Fibroblast of pulmonary artery (primary cell): Measurements from ENCODE around the gene CATSPERE.
"Not testable (repeated sequence)": the region's sequence is repeated elsewhere in the genome, so short reads cannot be mapped to it uniquely, and the experiment has no call there.

Experiments
- DNase-seq: peaks from one replicate; pipeline ENCODE4 v3.0.0-alpha.2; 2010; ENCODE audit warnings: low read depth
- H3K4me3 ChIP-seq: replicated peaks from 2 replicates; pipeline ENCODE4 v1.5.1; 2011; ENCODE audit warnings: low read depth, mild to moderate bottlenecking, control low read depth, low read length, moderate library complexity
- CTCF ChIP-seq: IDR thresholded peaks from 2 replicates; pipeline ENCODE4 v1.5.1; 2011; ENCODE audit warnings: mild to moderate bottlenecking, control low read depth, low read length, inconsistent platforms; ENCODE audit errors: missing control alignments

Gene CATSPERE

DNA sequence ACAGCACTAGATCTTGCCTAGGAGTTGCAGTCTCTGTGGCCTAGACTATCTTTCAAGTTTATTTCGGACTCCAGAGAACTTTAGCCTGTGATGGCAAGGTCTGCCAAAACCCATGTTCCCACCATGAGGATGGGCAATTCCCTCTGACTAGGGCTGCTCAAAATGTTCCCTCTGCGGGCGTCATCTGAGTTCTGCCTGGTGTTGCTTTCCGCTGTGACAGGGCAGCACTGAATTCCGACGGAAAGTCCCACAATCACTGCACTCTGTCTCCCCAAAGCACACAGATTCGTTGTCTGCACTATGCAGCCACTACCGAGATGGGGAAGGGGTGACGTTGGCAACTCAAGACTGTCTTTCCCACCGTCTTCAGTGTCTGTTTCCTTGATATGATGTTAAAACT, 75.2 kb downstream of the CATSPERE start:
- no peak overlapping the region for H3K4me3 ChIP-seq
- no peak for TF ChIP-seq CTCF
- DNase-seq, result no peak

- peak; percentile 25 for DNase-seq
- no peak overlapping the region for H3K4me3 ChIP-seq
- no peak for TF ChIP-seq CTCF
Observed at GRCh38 chr1:244545511-244545910, 84.4 kb downstream of the CATSPERE start.

- TF ChIP-seq CTCF, result no peak
- no peak overlapping the region for H3K4me3 ChIP-seq
- no peak for DNase-seq
Observed at GRCh38 chr1:244548558-244549115, 87.6 kb downstream of the CATSPERE start.

DNA sequence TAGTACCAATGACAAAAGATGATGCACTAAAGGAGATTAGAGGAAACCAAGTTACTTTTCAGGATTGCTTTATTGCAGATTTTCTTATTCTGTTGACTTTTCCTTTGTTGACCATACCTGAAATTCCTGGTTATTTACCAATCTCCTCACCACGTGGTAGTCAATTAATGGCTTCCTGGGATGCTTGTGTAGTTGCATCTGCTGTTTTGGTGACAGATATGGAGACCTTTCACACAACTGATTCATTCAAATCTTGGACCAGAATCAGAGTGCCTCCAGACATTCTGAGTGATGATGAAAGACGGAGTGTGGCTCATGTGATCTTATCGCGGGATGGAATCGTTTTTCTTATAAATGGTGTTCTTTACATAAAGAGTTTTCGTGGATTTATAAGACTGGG, 91.3 kb downstream of the CATSPERE start:
- no peak overlapping the region for H3K4me3 ChIP-seq
- TF ChIP-seq CTCF, result no peak
- DNase-seq, result no peak

GRCh38 chr1:244556263-244556662, 95.2 kb downstream of the CATSPERE start:
- no peak for TF ChIP-seq CTCF
- DNase-seq, result no peak
- H3K4me3 ChIP-seq, result no peak overlapping the region

DNA sequence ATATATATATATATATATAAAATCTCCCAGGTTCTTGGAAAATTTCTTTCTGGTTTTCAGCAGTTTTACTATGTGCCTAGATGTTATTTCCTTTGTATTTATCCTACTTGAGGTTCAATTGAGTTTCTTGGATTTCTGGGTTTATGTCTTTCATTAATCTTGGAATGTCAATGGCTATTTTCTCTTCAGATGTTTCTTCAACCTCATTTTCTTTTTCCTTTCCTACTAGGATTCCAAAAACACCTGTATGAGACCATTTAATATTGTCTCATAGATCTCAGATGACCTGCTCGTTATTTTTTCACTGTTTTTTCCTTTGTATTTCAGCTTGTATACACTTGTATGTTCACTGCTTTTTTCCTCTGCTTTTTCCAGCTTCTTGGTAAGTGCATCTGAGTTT, 96.5 kb downstream of the CATSPERE start:
- H3K4me3 ChIP-seq, result no peak overlapping the region
- DNase-seq, result no peak
- TF ChIP-seq CTCF, result no peak

- no peak for TF ChIP-seq CTCF
- no peak for DNase-seq
- H3K4me3 ChIP-seq, result no peak overlapping the region
Observed at GRCh38 chr1:244559561-244559960, 98.5 kb downstream of the CATSPERE start.

DNA sequence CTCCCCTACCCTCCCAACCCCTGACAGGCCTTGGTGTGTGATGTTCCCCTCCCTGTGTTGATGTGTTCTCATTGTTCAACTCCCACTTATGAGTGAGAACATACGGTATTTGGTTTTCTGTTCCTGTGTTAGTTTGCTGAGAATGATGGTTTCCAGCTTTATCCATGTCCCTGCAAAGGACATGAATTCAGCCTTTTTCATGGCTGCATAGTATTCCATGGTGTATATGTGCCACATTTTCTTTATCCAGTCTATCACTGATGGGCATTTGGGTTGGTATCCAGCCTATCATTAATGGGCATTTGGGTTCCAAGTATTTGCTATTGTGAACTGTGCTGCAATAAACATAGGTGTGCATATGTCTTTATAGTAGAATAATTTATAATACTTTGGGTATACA, 101.8 kb downstream of the CATSPERE start:
- not testable (repeated sequence) for H3K4me3 ChIP-seq, DNase-seq
